Measurements from ENCODE around the gene TRPM1.
A peak's percentile ranks its signal among the peaks of the same experiment; 100 is the strongest.

Gene TRPM1

GRCh38 chr15:31050953-31051352, 50.6 kb downstream of the TRPM1 start:
- peaks cover 14% of the 10 kb centered on the region for H3K4me1 Mint-ChIP-seq
- H3K4me3 Mint-ChIP-seq, result no peak overlapping the region
- no peak for DNase-seq (ENCODE audit: low spot score in 2 of 2)
- no peak for ATAC-seq
- H3K27ac Mint-ChIP-seq, result no peak overlapping the region
- H3K9me3 Mint-ChIP-seq, result no peaks in the 10 kb centered on the region
- no peaks in the 10 kb centered on the region for H3K36me3 Mint-ChIP-seq

DNA sequence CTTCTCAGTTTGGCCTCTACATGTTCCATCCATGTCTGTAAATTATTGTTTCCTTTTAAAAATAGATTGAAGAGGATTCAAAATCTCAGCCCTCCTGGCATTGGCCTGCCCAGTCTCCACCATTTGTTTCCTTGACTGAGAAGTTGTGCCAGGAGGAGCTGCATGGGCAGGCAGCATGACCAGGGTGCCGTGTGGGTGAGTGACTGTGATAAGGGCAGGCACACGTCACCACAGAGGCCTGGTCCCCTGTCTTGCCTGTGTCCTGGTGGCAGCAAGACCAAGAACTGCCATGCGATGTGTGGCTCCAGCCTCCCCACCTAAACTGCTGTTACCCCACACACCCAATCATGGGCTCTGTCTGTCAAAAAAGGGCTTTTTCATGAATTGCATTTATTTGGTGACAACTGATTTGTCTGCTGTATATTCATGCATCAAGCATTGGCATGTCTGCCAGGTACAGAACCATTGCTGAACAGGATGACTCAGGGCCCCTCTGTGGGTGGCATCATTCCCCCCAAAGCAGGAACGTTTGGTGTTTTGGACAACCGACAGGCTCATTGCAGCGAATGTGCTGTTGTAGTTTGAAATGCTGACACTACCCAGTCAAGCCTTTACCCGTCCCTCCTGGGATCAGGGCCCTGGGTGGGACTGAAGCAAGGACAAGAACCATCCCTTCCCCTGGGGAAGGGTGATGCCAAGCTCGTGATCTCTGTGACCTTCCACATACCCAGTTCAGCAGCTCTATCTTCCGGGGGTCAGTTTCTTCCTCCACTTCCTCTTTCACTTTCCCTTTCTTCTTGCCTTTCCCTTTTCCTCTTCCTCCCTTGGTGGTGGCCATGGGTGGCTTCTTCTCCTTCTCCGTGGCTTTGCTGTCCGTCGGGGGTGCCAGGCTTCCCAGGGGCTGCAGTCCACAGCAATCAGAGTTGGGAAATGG, 51.6 kb downstream of the TRPM1 start:
- H3K36me3 Mint-ChIP-seq, result no peaks in the 10 kb centered on the region
- DNase-seq (ENCODE audit: low spot score in 2 of 2) (no peak), ATAC-seq (no peak)
- H3K4me1 Mint-ChIP-seq, result peaks cover 14% of the 10 kb centered on the region
- peak overlapping the region; percentile 36 for H3K27ac Mint-ChIP-seq
- no peak overlapping the region for H3K4me3 Mint-ChIP-seq
- H3K9me3 Mint-ChIP-seq, result no peaks in the 10 kb centered on the region

- H3K4me3 Mint-ChIP-seq, result no peak overlapping the region
- no peaks in the 10 kb centered on the region for H3K9me3 Mint-ChIP-seq
- no peaks in the 10 kb centered on the region for H3K36me3 Mint-ChIP-seq
- ATAC-seq (no peak), DNase-seq (ENCODE audit: low spot score in 2 of 2) (no peak)
- H3K4me1 Mint-ChIP-seq, result peaks cover 14% of the 10 kb centered on the region
- no peak overlapping the region for H3K27ac Mint-ChIP-seq
These were observed 52.4 kb downstream of the TRPM1 start for GRCh38 chr15:31049111-31049510.

DNA sequence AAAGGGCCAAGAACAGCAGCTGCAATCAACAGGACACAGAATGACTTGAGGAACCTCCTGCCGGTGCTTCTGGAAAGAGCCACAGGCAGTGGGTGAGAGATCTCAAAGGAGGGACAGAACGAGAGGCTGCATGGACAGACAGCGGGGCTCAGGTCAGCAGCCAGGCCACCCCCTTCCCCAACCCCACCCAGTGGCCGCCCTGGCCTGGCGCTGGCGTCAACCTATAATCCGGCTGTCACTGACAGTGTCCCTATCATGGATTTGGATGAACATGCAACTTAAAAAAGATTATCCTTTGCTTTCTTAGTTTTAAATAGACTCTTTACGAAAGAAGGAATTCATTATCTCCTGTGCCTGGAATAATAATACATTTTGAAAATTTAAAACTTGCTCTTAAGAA, 54.1 kb downstream of the TRPM1 start:
- DNase-seq (ENCODE audit: low spot score in 2 of 2) (no peak), ATAC-seq (no peak)
- H3K36me3 Mint-ChIP-seq, result no peaks in the 10 kb centered on the region
- H3K4me1 Mint-ChIP-seq, result peaks cover 14% of the 10 kb centered on the region
- no peak overlapping the region for H3K27ac Mint-ChIP-seq
- no peak overlapping the region for H3K4me3 Mint-ChIP-seq
- H3K9me3 Mint-ChIP-seq, result no peaks in the 10 kb centered on the region

DNA sequence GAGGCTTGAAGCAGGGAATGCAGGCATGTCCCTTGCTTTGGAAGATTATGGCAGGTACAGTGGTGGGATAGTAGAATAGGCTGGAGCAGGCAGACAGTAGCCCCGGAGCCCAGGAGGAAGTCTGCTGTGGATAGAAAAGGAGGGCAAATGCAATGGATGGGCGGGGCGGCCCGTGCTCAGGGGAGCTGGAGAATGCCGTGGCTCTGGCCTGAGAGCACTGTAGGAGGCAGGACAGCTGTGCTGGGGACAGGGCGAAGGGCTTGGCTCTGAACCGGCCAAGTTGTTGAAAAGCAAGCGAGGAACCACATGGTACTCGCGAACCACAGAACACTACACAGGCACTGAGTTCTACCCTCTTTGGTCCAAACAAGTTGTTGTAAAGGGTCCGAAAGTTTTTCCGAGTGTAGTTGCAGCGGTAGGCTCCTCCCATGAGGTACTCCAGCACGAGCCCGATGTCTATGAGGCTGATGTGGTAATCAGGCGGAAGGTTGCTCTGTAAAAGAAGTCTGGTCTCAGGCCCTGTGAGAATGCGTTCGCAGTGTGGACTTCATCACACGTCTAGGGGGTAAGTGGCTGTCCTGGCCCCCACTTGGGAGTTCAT, 54.7 kb downstream of the TRPM1 start:
- H3K9me3 Mint-ChIP-seq, result no peaks in the 10 kb centered on the region
- DNase-seq (ENCODE audit: low spot score in 2 of 2) (no peak), ATAC-seq (no peak)
- peaks cover 14% of the 10 kb centered on the region for H3K4me1 Mint-ChIP-seq
- no peaks in the 10 kb centered on the region for H3K36me3 Mint-ChIP-seq
- no peak overlapping the region for H3K4me3 Mint-ChIP-seq
- H3K27ac Mint-ChIP-seq, result no peak overlapping the region

GRCh38 chr15:31045606-31046005, 55.9 kb downstream of the TRPM1 start:
- Mint-ChIP-seq H3K4me1 (peaks cover 6% of the 10 kb centered on the region), H3K9me3 (no peaks in the 10 kb centered on the region), H3K27ac (no peak overlapping the region), H3K4me3 (no peak overlapping the region), H3K36me3 (no peaks in the 10 kb centered on the region)
- DNase-seq (ENCODE audit: low spot score in 2 of 2), result no peak
- no peak for ATAC-seq

- no peaks in the 10 kb centered on the region for H3K9me3 Mint-ChIP-seq
- no peak overlapping the region for H3K27ac Mint-ChIP-seq
- no peaks in the 10 kb centered on the region for H3K36me3 Mint-ChIP-seq
- H3K4me1 Mint-ChIP-seq, result no peaks in the 10 kb centered on the region
- DNase-seq (ENCODE audit: low spot score in 2 of 2) (no peak), ATAC-seq (no peak)
- no peak overlapping the region for H3K4me3 Mint-ChIP-seq
These were observed 58.8 kb downstream of the TRPM1 start for GRCh38 chr15:31042751-31043150.

DNA sequence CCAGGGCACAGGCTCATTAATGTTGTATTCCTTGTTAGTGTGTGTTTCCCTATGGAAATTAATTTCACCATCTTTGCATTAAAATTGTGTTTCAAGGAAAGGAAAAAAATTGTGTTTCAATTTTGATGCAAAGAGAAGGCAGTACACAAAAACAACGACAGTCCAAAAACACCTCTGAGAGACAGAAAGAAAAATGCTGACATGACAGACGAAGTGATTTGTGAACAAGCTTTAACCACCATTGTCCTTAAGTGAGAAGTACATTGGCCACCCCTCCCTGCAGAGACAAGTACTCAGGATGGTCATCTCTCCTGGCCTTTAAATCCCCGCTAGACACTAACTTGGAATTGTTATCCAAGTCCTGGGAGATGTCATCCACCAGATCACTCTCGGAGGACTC, 59.9 kb downstream of the TRPM1 start:
- H3K9me3 Mint-ChIP-seq, result no peaks in the 10 kb centered on the region
- H3K27ac Mint-ChIP-seq, result no peak overlapping the region
- ATAC-seq (no peak), DNase-seq (ENCODE audit: low spot score in 2 of 2) (no peak)
- H3K4me1 Mint-ChIP-seq, result no peaks in the 10 kb centered on the region
- no peaks in the 10 kb centered on the region for H3K36me3 Mint-ChIP-seq
- H3K4me3 Mint-ChIP-seq, result no peak overlapping the region

DNA sequence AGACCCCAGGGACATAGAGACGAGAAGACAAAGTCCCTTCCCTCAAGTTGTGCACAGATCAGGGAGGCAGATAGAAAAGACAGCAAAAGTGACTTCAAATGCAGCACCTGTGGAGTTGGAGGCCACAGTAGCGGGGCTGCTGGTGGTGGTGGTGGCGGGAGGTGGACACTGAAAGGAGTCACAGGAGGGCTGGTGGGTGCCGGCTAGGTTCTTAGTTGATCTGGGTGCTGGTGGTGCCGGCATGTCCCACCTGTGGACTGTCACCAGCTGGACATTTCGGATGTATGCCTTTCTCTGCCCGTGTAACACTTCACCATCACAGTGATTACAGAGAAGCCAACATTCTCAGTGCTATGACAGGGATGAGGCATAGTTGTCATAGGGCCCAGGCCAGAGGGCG, 60.9 kb downstream of the TRPM1 start:
- H3K27ac Mint-ChIP-seq, result no peak overlapping the region
- DNase-seq (ENCODE audit: low spot score in 2 of 2) (no peak), ATAC-seq (no peak)
- no peaks in the 10 kb centered on the region for H3K4me1 Mint-ChIP-seq
- H3K36me3 Mint-ChIP-seq, result no peaks in the 10 kb centered on the region
- no peak overlapping the region for H3K4me3 Mint-ChIP-seq
- H3K9me3 Mint-ChIP-seq, result no peaks in the 10 kb centered on the region

- Mint-ChIP-seq H3K36me3 (no peaks in the 10 kb centered on the region), H3K4me3 (no peak overlapping the region), H3K9me3 (no peaks in the 10 kb centered on the region), H3K27ac (no peak overlapping the region), H3K4me1 (no peaks in the 10 kb centered on the region)
- ATAC-seq (no peak), DNase-seq (ENCODE audit: low spot score in 2 of 2) (no peak)
These were observed 61.6 kb downstream of the TRPM1 start for GRCh38 chr15:31039961-31040360.

DNA sequence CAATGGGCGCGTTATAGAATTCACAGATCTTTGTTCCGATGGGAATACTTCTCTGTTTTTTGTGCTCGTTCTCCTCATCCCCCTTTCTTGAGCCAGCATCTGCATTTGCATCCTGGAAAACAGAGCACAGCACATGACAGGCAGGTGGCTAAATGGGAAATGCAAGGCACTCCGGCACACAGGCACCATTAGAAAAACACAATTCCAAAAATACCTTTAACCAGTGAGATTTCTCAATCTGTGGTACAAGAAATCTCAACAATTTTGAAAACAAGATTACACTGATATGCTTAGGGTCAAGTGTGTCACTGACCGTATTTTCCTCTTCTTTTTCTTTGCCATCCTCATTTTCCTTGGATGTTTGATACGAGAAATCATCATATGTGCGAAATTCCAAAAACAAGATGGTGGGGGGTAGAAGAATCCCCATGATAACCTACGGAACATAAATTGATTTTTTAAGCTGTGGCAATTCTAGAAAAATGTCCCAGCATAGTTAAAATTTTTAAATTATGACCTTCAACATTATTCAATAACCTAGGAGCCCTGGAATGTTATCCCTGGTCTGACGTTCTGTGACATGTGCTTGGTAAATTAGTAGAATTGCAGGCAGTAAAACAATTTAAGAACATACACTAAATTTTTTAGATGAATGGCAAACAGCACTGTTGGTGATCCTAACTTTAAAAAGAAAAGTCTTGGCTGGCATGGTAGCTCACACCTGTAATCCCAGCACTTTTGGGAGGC, 63.6 kb downstream of the TRPM1 start:
- H3K4me3 Mint-ChIP-seq, result no peak overlapping the region
- ATAC-seq (no peak), DNase-seq (ENCODE audit: low spot score in 2 of 2) (peak in 1 of 2 donors; percentile 15)
- H3K9me3 Mint-ChIP-seq, result no peaks in the 10 kb centered on the region
- H3K36me3 Mint-ChIP-seq, result no peaks in the 10 kb centered on the region
- H3K27ac Mint-ChIP-seq, result no peak overlapping the region
- H3K4me1 Mint-ChIP-seq, result no peaks in the 10 kb centered on the region

GRCh38 chr15:31036783-31037182, 64.7 kb downstream of the TRPM1 start:
- no peaks in the 10 kb centered on the region for H3K4me1 Mint-ChIP-seq
- peak in 1 of 2 donors; percentile 18 for DNase-seq (ENCODE audit: low spot score in 2 of 2)
- no peak overlapping the region for H3K4me3 Mint-ChIP-seq
- no peak for ATAC-seq
- H3K36me3 Mint-ChIP-seq, result no peaks in the 10 kb centered on the region
- no peak overlapping the region for H3K27ac Mint-ChIP-seq
- H3K9me3 Mint-ChIP-seq, result no peaks in the 10 kb centered on the region

DNA sequence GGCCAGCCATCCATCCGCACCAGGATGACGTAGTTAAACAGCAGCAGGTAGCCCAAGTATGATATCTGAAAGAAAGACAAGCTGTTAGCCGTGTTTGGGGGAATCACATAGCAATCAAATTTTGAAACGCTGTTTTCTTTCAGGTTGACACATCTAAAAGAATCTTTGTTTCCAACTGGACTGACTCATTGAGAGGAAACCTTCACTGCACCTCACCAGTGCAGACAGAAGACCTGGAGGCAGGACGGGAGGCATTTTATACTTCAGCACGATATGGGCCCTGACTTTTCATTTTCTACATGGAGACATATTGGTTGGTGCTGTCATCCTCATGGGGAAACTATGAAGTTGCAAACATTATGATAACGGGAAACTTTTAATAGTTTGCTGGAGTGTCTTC, 65.9 kb downstream of the TRPM1 start:
- Mint-ChIP-seq H3K9me3 (no peaks in the 10 kb centered on the region), H3K36me3 (no peaks in the 10 kb centered on the region), H3K4me3 (no peak overlapping the region), H3K4me1 (no peaks in the 10 kb centered on the region), H3K27ac (no peak overlapping the region)
- no peak for ATAC-seq
- DNase-seq (ENCODE audit: low spot score in 2 of 2), result no peak

GRCh38 chr15:31034152-31034551, 67.4 kb downstream of the TRPM1 start:
- DNase-seq (ENCODE audit: low spot score in 2 of 2) (no peak), ATAC-seq (no peak)
- H3K4me3 Mint-ChIP-seq, result no peak overlapping the region
- no peaks in the 10 kb centered on the region for H3K36me3 Mint-ChIP-seq
- no peak overlapping the region for H3K27ac Mint-ChIP-seq
- no peaks in the 10 kb centered on the region for H3K9me3 Mint-ChIP-seq
- no peaks in the 10 kb centered on the region for H3K4me1 Mint-ChIP-seq

DNA sequence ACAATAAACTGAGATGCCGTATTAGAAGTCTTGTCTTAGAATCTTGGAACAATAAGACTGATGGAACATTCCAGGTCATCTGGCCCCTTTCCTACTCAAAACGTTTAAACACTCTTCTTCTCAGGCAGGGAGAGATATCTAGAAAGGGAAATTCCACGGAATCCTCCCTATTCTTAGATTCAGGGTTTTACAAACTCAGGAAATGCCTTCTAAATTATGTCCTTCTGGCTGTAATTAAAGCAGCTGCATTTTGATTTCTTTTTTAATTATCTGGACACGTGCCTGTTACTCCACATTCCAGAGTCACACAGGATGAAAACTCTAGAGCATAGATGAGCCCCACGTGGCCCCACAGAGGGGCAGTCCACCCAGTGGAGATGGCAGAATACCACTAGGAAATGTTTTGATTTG, 68.6 kb downstream of the TRPM1 start:
- DNase-seq (ENCODE audit: low spot score in 2 of 2) (no peak), ATAC-seq (no peak)
- no peaks in the 10 kb centered on the region for H3K4me1 Mint-ChIP-seq
- H3K4me3 Mint-ChIP-seq, result no peak overlapping the region
- H3K9me3 Mint-ChIP-seq, result no peaks in the 10 kb centered on the region
- H3K36me3 Mint-ChIP-seq, result no peaks in the 10 kb centered on the region
- no peak overlapping the region for H3K27ac Mint-ChIP-seq
